Measurements from ENCODE around the gene NAALADL2.

GRCh38 chr3:175512700-175513099 is 653.6 kb downstream of the NAALADL2 start:
- TF ChIP-seq CTCF (IDR thresholded peaks at IDR 0.05) (no peak), POLR2A (IDR thresholded peaks at IDR 0.05) (no peak)

All from body of pancreas (tissue), 4 donors.